ENCODE measurements around the gene NPEPL1. TPM values are rescaled to one million over a fixed set of nuclear protein-coding genes. Genes with fewer than 3 reads are reported as not detected.

The NPEPL1 gene
- total and polyA plus RNA-seq, 2 donors (not counting 3 experiments of a cell fraction or from before 2014, with no cell fraction given): 22.5 to 40.8 TPM

DNA sequence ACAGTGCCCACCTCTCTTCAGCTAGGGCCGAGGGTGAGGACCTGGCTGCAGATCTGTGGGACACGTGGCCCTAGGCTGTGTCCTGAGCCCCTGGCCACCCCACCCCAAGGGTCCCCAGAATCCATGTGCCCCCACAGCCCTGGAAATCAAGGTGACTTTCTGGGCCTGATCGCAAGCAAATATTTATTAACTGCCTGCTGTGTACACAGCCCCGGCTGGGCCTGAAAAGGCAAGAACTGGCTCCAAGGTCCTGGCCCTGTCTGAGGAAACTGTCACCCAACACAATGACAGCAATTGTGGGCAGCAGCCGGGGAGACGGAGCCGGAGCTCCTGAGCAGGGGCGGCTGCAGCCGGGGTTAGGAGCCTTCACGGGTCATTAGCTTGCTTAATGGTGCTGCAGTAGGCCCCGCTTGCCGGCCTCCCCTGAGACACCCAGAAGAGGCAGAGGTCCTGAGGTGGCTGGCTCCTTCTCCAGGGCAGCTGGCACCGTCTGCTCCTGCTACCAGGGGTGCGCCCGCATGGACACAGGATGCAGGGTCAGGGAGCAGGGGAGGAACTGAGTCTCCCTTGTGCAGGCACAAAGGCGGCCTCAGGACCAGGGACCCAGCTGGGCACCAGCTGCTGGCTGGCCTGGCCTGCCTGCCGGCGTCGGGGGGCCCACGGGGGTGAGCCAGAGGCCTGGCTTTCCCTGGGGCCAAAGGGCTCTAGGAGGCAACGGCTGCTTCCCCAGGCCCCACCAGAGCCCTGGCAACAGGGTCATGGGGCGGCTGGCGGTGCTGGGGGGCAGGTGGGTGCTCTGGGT lies 24.1 kb downstream of the NPEPL1 start:
- H4K20me1 ChIP-seq (replicated peaks; ENCODE audit: control insufficient read depth, extremely low read depth, insufficient read depth, low read length): no peaks in the 10 kb centered on the region
- H2AFZ ChIP-seq (ENCODE audit: low read depth, low read length): no peak overlapping the region
- intact Hi-C loops (cut with micrococcal nuclease) (no loop called here), dilution Hi-C loops (cut with MboI; ENCODE audit: extremely low pct_ligation_motif_present, low sequenced_read_pairs) (no loop called here)
- TF ChIP-seq GATA2 (IDR thresholded peaks at IDR 0.05; ENCODE audit: insufficient read depth, insufficient read length, low read depth, low read length) (no peak), MYC (IDR thresholded peaks at IDR 0.05; ENCODE audit: low read depth, low read length) (no peak), FOS (IDR thresholded peaks at IDR 0.05; ENCODE audit: borderline replicate concordance, insufficient read depth, low read length) (no peak), POLR2AphosphoS5 (IDR thresholded peaks at IDR 0.05; ENCODE audit: insufficient read depth, low read depth, low read length) (no peak), EZH2 (IDR thresholded peaks at IDR 0.05; ENCODE audit: borderline replicate concordance, low read depth, low read length, severe bottlenecking) (no peak)
- TF ChIP-seq, protein P1, sequence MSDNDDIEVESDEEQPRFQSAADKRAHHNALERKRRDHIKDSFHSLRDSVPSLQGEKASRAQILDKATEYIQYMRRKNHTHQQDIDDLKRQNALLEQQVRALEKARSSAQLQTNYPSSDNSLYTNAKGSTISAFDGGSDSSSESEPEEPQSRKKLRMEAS (IDR thresholded peaks at IDR 0.05; ENCODE audit: insufficient read depth, insufficient read length): no peak
- no TSS peak for BruUV-seq (replicated peaks)
- FAIRE-seq: no peak
- H3K4me1 ChIP-seq (ENCODE audit: control insufficient read depth, extremely low read depth, insufficient read depth, low read length): no peaks in the 10 kb centered on the region
- H3K9me3 ChIP-seq (replicated peaks; ENCODE audit: control insufficient read depth, insufficient read depth, low read length): no peaks in the 10 kb centered on the region
- H3K4me3 ChIP-seq (replicated peaks in 1 of 3; ENCODE audit: insufficient read depth in 1 of 3, low read depth in 1 of 3, low read length in 3 of 3): no peak overlapping the region
- H3K9ac ChIP-seq (replicated peaks; ENCODE audit: extremely low read depth, insufficient read depth, low read length): no peak overlapping the region
- ChIA-PET CTCF (interaction anchor here (1.2 kb wide), 1 partner anchor 235 kb away, joined by 5 read pairs; no protein-coding TSS in a partner anchor), POLR2A (no interaction called here)
- no peaks in the 10 kb centered on the region for H3K36me3 ChIP-seq (ENCODE audit: control insufficient read depth in 2 of 2, extremely low read depth in 1 of 2, insufficient read depth in 2 of 2, low read length in 2 of 2)
- no peaks in the 10 kb centered on the region for H3K79me2 ChIP-seq (ENCODE audit: control insufficient read depth, insufficient read depth, low read length)
- no peaks in the 10 kb centered on the region for H3K9me1 ChIP-seq (replicated peaks; ENCODE audit: control insufficient read depth, extremely low read depth, insufficient read depth, low read length)
- no peak overlapping the region for H3K27ac ChIP-seq (ENCODE audit: insufficient read depth, low read depth, low read length)
- peaks cover 0 to 2% of the 10 kb centered on the region in 2 experiments for H3K27me3 ChIP-seq (ENCODE audit: control insufficient read depth in 2 of 2, insufficient read depth in 2 of 2, low read length in 2 of 2)
- no peak for DNase-seq (ENCODE audit: low read depth, low spot score)
- H3K4me2 ChIP-seq (ENCODE audit: insufficient read depth, low read length): no peak overlapping the region

Data from endothelial cell of umbilical vein (primary cell).